ENCODE measurements around the gene CD79B. TPM values are rescaled to one million over a fixed set of nuclear protein-coding genes. Genes with fewer than 3 reads are reported as not detected.

Gene CD79B
- total and polyA plus RNA-seq, 2 of the 8 experiments (the other 6 are each of a cell fraction or from before 2014, with no cell fraction given) = 1.5 to 3.9 TPM

GRCh38 chr17:63975541-63976092 is 43.5 kb upstream of the CD79B start:
- Histone ChIP-seq H3K9me3 (ENCODE audit: insufficient read depth in 2 of 2, low read depth in 1 of 2, low read length in 1 of 2) (no peaks in the 10 kb centered on the region), H3K36me3 (ENCODE audit: control insufficient read depth in 2 of 4, insufficient read depth in 4 of 4, low read length in 3 of 4) (no peaks in the 10 kb centered on the region), H4K5ac (ENCODE audit: insufficient read length, low read depth, low read length) (no peak overlapping the region), H3K4ac (replicated peaks; ENCODE audit: insufficient read length, low read depth, low read length) (no peak overlapping the region), H3K27me3 (replicated peaks in 1 of 4; ENCODE audit: control insufficient read depth in 3 of 4, extremely low read depth in 1 of 4, insufficient read depth in 3 of 4, low read length in 3 of 4) (no peaks in the 10 kb centered on the region; a peak in 1 of 7 replicates), H4K20me1 (replicated peaks in 1 of 2; ENCODE audit: control insufficient read depth in 1 of 2, insufficient read depth in 2 of 2, low read length in 2 of 2) (no peaks in the 10 kb centered on the region), H3K14ac (ENCODE audit: insufficient read length) (no peak overlapping the region), H2AFZ (ENCODE audit: low read length) (no peak overlapping the region), H3K79me1 (ENCODE audit: low read depth, low read length) (no peaks in the 10 kb centered on the region), H3K23me2 (ENCODE audit: low read depth, low read length) (no peaks in the 10 kb centered on the region), H3K56ac (replicated peaks; ENCODE audit: insufficient read length, low read depth, low read length) (no peak overlapping the region), H3K4me3 (ENCODE audit: extremely low read depth in 1 of 4, insufficient read depth in 2 of 4, low read depth in 3 of 4, low read length in 4 of 4) (no peak overlapping the region), H2AK5ac (ENCODE audit: low read depth, low read length) (no peak overlapping the region), H3K18ac (ENCODE audit: extremely low read depth, low read length) (no peak overlapping the region), H3K27ac (ENCODE audit: low read depth, low read length) (no peak overlapping the region), H2BK120ac (replicated peaks; ENCODE audit: low read depth, low read length) (no peak overlapping the region), H4K91ac (replicated peaks; ENCODE audit: insufficient read length, low read length) (no peak overlapping the region), H3K4me2 (ENCODE audit: insufficient read depth in 1 of 2, low read depth in 2 of 2, low read length in 2 of 2) (no peak overlapping the region), H3K79me2 (ENCODE audit: control insufficient read depth in 1 of 2, insufficient read depth in 2 of 2, low read length in 2 of 2) (no peaks in the 10 kb centered on the region), H2BK15ac (ENCODE audit: low read length) (no peak overlapping the region), H2BK20ac (ENCODE audit: low read length) (no peak overlapping the region), H2BK12ac (ENCODE audit: low read depth, low read length) (no peak overlapping the region), H3K4me1 (replicated peaks in 1 of 4; ENCODE audit: control insufficient read depth in 3 of 4, insufficient read depth in 4 of 4, low read length in 3 of 4) (peaks cover 0 to 7% (median under 1%) of the 10 kb centered on the region in 4 experiments; a peak in 4 of 7 replicates), H3K23ac (ENCODE audit: insufficient read length) (no peak overlapping the region), H4K8ac (ENCODE audit: extremely low read depth, insufficient read depth, low read length) (no peak overlapping the region), H2BK5ac (ENCODE audit: low read depth, low read length) (no peak overlapping the region), H3K9ac (replicated peaks in 1 of 4; ENCODE audit: extremely low read depth in 1 of 4, low read depth in 3 of 4, low read length in 3 of 4) (no peak overlapping the region)
- WGBS, 2 experiments (ENCODE audit: extremely low coverage in 1 of 2, insufficient coverage in 1 of 2, insufficient read length in 1 of 2, insufficient replicate concordance in 2 of 2, low coverage in 1 of 2, low lambda C conversion rate in 2 of 2, missing lambda C conversion rate in 1 of 2) = 82% methylated on average over 2 of the region's 2 CpGs; no CpG with 5 or more reads in 1 of the 2 experiments
- no peak for FAIRE-seq
- no peak for DNase-seq (ENCODE audit: low read depth in 1 of 2, low spot score in 2 of 2)
- POLR2A ChIA-PET (ENCODE audit: partially characterized antibody) = interaction anchor here (1.5 kb wide), 1 partner anchor 12 kb away, joined by 4 read pairs; no protein-coding TSS in a partner anchor
- CTCF ChIA-PET (ENCODE audit: partially characterized antibody) = interaction anchor here (1.1 to 18.4 kb wide), 11 partner anchors 9 to 158 kb away, joined by 3 to 219 read pairs (median 7); partner anchors contain the start of genes GH1 and ICAM2
- TF ChIP-seq E2F6 (IDR thresholded peaks at IDR 0.05) (no peak), SIRT6 (IDR thresholded peaks at IDR 0.05; ENCODE audit: low read length) (no peak), CTBP2 (IDR thresholded peaks at IDR 0.05; ENCODE audit: borderline replicate concordance, insufficient read depth, insufficient read length, low read length) (no peak), POLR2AphosphoS5 (IDR thresholded peaks at IDR 0.05; ENCODE audit: low read depth, low read length) (no peak), TBP (IDR thresholded peaks at IDR 0.05; ENCODE audit: low read depth, low read length) (no peak), CHD1 (IDR thresholded peaks at IDR 0.05; ENCODE audit: low read depth, low read length) (no peak), RAD21 (IDR thresholded peaks at IDR 0.05 in 1 of 2, conservative IDR thresholded peaks at IDR 0.05 in 1 of 2; ENCODE audit: low read depth in 2 of 2, low read length in 2 of 2) (no peak)
